SU-DHL-6 (cell line): ENCODE data around the gene SKI.

ENCODE experiments used
- H2AFZ ChIP-seq: fragments of 200-600 bp; sonication (generic); 2 replicates; pipeline ENCODE4 v1.6.1; 2014; ENCODE audit warnings: low read depth, mild to moderate bottlenecking, moderate library complexity, mixed read lengths, antibody characterized with exemption, low read length; ENCODE audit not compliant: severe bottlenecking
- H3F3A ChIP-seq: fragments of 200-600 bp; shearing (Covaris generic); 2 replicates; pipeline ENCODE4 v1.6.0; 2016; ENCODE audit warnings: antibody characterized with exemption, mild to moderate bottlenecking; ENCODE audit not compliant: insufficient read depth
- H3K27ac ChIP-seq: fragments of 200-600 bp; sonication (generic); 2 replicates; pipeline ENCODE4 v1.5.1; 2016; ENCODE audit warnings: low read depth, mild to moderate bottlenecking, low read length, moderate library complexity, mixed read lengths
- H3K27me3 ChIP-seq: fragments of 200-600 bp; sonication (generic), shearing (Covaris generic); 2 replicates; pipeline ENCODE4 v1.6.0; 2014; ENCODE audit warnings: mild to moderate bottlenecking, low read length
- H3K36me3 ChIP-seq: fragments of 200-600 bp; sonication (generic); 2 replicates; pipeline ENCODE4 v1.6.1; 2014; ENCODE audit warnings: mild to moderate bottlenecking, low read length, mixed read lengths
- H3K4me2 ChIP-seq: fragments of 300-600, 200-600 bp; shearing (Covaris generic), sonication (generic); 2 replicates; pipeline ENCODE4 v1.6.0; 2014; ENCODE audit warnings: low read length, low read depth, mild to moderate bottlenecking; ENCODE audit not compliant: poor library complexity, severe bottlenecking
- H3K4me3 ChIP-seq: fragments of 200-600 bp; sonication (generic); 2 replicates; pipeline ENCODE4 v1.5.1; 2014; ENCODE audit warnings: antibody characterized with exemption, low read length, mild to moderate bottlenecking, mixed read lengths; ENCODE audit not compliant: insufficient read depth, poor library complexity, severe bottlenecking
- H3K79me2 ChIP-seq: fragments of 200-600 bp; sonication (generic); 2 replicates; pipeline ENCODE4 v1.6.1; 2014; ENCODE audit warnings: mild to moderate bottlenecking, low read length, moderate library complexity; ENCODE audit not compliant: insufficient read depth
- H3K9ac ChIP-seq: fragments of 200-600 bp; sonication (generic); 2 replicates; pipeline ENCODE4 v1.7.0; 2014; ENCODE audit warnings: mild to moderate bottlenecking, low read length
- H3K9me2 ChIP-seq: fragments of 200-600 bp; sonication (generic); replicated peaks from 2 replicates; pipeline ENCODE4 v1.6.1; 2014; ENCODE audit warnings: low read length; ENCODE audit not compliant: insufficient read depth
- H3K9me3 ChIP-seq: fragments of 200-600 bp; sonication (generic); 2 replicates; pipeline ENCODE4 v1.6.1; 2014; ENCODE audit warnings: low read length, mixed read lengths; ENCODE audit not compliant: insufficient read depth
- H4K20me1 ChIP-seq: fragments of 200-600 bp; sonication (generic); 2 replicates; pipeline ENCODE4 v1.6.1; 2014; ENCODE audit warnings: low read depth, mild to moderate bottlenecking, antibody characterized with exemption, low read length, moderate library complexity, mixed read lengths
- EZH2phosphoT487 ChIP-seq: fragments of 200-600 bp; sonication (generic), shearing (Covaris generic); conservative IDR thresholded peaks from 2 replicates; pipeline ENCODE4 v1.6.1; 2018; ENCODE audit warnings: mild to moderate bottlenecking, antibody characterized with exemption, low read length, moderate library complexity, mixed read lengths
- TF ChIP-seq, protein P1 (sequence below): fragments of 200-600 bp; sonication (generic); IDR thresholded peaks from one replicate; pipeline ENCODE4 v1.5.1; 2017; ENCODE audit warnings: antibody characterized with exemption, mild to moderate bottlenecking, low read length, moderate library complexity; ENCODE audit not compliant: insufficient read depth, poor library complexity, severe bottlenecking

SKI gene

DNA sequence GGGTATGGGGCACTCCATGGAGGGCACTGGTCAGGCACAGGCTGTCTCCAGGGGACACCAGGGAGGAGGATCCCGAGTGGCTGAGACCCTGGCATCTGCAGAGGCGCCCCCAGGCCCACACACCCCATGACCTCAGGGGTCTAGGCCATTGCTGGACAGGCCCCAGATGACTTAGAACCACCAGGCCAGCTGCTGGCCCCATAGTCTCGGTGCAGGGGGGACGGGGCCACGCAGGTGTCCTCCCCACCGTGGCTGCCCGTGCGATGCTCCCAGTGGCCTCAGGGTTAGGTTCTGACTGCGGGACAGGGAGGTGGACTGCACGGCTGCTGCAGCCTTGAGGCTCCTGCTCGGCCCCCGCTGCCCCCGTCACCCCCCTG lies 119.3 kb downstream of the SKI start:
- Histone ChIP-seq H3K9ac (no peak overlapping the region), H3K9me3 (no peaks in the 10 kb centered on the region), H3F3A (no peaks in the 10 kb centered on the region), H3K4me3 (no peak overlapping the region), H2AFZ (no peak overlapping the region), H3K79me2 (no peaks in the 10 kb centered on the region), H4K20me1 (no peaks in the 10 kb centered on the region), H3K27ac (no peak overlapping the region), H3K9me2 (no peaks in the 10 kb centered on the region), H3K27me3 (no peaks in the 10 kb centered on the region), H3K36me3 (no peaks in the 10 kb centered on the region), H3K4me2 (no peak overlapping the region)
- TF ChIP-seq EZH2phosphoT487, result no peak
- TF ChIP-seq, protein P1, sequence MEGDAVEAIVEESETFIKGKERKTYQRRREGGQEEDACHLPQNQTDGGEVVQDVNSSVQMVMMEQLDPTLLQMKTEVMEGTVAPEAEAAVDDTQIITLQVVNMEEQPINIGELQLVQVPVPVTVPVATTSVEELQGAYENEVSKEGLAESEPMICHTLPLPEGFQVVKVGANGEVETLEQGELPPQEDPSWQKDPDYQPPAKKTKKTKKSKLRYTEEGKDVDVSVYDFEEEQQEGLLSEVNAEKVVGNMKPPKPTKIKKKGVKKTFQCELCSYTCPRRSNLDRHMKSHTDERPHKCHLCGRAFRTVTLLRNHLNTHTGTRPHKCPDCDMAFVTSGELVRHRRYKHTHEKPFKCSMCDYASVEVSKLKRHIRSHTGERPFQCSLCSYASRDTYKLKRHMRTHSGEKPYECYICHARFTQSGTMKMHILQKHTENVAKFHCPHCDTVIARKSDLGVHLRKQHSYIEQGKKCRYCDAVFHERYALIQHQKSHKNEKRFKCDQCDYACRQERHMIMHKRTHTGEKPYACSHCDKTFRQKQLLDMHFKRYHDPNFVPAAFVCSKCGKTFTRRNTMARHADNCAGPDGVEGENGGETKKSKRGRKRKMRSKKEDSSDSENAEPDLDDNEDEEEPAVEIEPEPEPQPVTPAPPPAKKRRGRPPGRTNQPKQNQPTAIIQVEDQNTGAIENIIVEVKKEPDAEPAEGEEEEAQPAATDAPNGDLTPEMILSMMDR, result no peak

DNA sequence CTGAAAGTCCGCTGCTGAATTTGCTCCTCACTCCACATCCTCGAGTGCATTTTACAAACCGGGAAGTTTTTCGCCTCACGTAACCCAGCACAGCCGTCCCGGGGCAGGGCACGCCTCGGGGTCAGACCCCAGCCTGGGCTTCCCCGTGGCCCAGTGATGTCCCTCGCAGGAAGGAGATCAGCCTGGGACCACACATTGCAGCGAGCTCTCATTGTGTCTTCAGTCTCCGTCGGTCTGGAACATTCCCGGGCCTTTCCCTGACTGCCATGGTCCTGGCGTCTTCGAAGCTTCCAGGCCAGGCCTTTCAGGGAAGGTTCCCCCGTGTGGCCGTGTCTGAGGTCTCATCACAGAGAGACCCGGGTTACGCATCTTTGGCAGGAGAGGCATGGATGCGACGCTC lies 119.8 kb downstream of the SKI start:
- Histone ChIP-seq H3K27ac (no peak overlapping the region), H3K9me2 (no peaks in the 10 kb centered on the region), H3K36me3 (no peaks in the 10 kb centered on the region), H3K9ac (no peak overlapping the region), H4K20me1 (no peaks in the 10 kb centered on the region), H3K4me3 (no peak overlapping the region), H3K9me3 (no peaks in the 10 kb centered on the region), H3F3A (no peaks in the 10 kb centered on the region), H3K79me2 (no peaks in the 10 kb centered on the region), H3K27me3 (no peaks in the 10 kb centered on the region), H2AFZ (no peak overlapping the region), H3K4me2 (no peak overlapping the region)
- TF ChIP-seq, protein P1, result no peak

DNA sequence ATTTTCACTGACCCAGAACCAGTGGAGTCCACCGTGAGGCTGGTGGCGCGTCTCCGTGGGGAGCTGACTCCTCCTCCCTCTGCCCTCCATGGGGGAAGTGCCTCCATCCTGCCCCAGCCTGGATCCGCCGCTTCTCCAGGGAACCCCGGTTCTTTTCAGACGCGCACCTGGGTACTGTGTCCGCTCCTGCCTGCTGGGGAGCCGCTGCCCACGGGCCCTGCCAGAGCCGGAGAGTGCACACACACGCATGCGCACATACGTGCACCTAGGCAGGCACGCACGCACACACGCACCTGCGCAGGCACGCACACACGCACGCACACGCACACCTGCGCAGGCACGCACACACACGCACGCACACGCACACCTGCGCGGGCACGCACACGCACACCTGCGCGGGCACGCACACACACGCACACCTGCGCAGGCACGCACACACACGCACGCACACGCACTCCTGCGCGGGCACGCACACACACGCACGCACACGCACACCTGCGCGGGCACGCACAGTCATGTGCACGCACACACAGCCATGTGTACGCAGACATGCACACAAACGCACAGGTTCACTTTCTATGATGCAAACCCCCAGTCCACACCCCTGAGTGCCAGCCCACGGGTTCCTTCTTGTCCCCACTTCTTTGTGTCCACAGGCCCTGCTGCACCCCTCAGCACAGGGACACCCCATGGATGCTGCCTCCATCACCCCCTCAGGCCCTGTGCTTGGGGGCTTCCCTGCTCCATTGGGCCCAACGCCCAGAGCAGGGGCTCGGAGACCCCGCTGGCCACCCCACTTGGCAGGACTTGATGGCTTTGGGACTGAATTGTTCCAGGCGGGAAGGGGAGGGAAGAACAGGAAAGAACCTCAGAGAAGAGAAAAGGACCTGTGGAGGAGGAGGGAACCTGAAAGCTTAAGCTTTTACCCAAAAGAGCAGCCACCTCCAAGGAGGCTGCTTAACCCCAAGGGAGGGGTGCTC lies 120.5 kb downstream of the SKI start:
- H3F3A ChIP-seq, result no peaks in the 10 kb centered on the region
- H3K36me3 ChIP-seq, result no peaks in the 10 kb centered on the region
- no peak overlapping the region for H3K27ac ChIP-seq
- no peaks in the 10 kb centered on the region for H3K79me2 ChIP-seq
- H3K4me3 ChIP-seq, result no peak overlapping the region
- no peak overlapping the region for H2AFZ ChIP-seq
- TF ChIP-seq, protein P1, result no peak
- no peak for TF ChIP-seq EZH2phosphoT487
- H3K9me3 ChIP-seq, result no peaks in the 10 kb centered on the region
- H4K20me1 ChIP-seq, result no peaks in the 10 kb centered on the region
- H3K4me2 ChIP-seq, result no peak overlapping the region
- no peaks in the 10 kb centered on the region for H3K9me2 ChIP-seq
- H3K9ac ChIP-seq, result no peak overlapping the region
- H3K27me3 ChIP-seq, result no peaks in the 10 kb centered on the region
